ENCODE data around the gene ZNF846.
"Not testable (repeated sequence)": the region's sequence is repeated elsewhere in the genome, so short reads cannot be mapped to it uniquely, and the experiment has no call there.

Gene ZNF846
- 8.5 to 16.7 (median 12.2) reads per million in 4 donors for total RNA-seq

GRCh38 chr19:9768175-9769112, at the start of gene ZNF846:
ZNF846 (minus strand) TSS chr19:9768738; CDS start chr19:9764950, 3,788 bp downstream.
- peak; percentile 78 to 95 (median 86) for DNase-seq

GRCh38 chr19:9818175-9818733, 49.7 kb upstream of the ZNF846 start:
- DNase-seq = no peak

GRCh38 chr19:9811139-9811538, 42.6 kb upstream of the ZNF846 start:
- DNase-seq = no peak

- DNase-seq = peak in 2 of 5 donors; percentile 34 to 41
These were observed 40.6 kb upstream of the ZNF846 start for GRCh38 chr19:9808855-9809824.

GRCh38 chr19:9806803-9807202, 38.3 kb upstream of the ZNF846 start:
- no peak for DNase-seq

GRCh38 chr19:9801976-9802375, 33.4 kb upstream of the ZNF846 start:
- DNase-seq = no peak

GRCh38 chr19:9799162-9799561, 30.6 kb upstream of the ZNF846 start:
- no peak for DNase-seq

- no peak for DNase-seq
These were observed 29.3 kb upstream of the ZNF846 start for GRCh38 chr19:9797871-9798270.

GRCh38 chr19:9796113-9796773, 27.7 kb upstream of the ZNF846 start:
- DNase-seq = peak; percentile 65 to 89 (median 76)

GRCh38 chr19:9793071-9793591, 24.6 kb upstream of the ZNF846 start:
- DNase-seq = peak; percentile 40 to 72 (median 59)

- DNase-seq = peak; percentile 91 to 97 (median 93)
These were observed 23.9 kb upstream of the ZNF846 start for GRCh38 chr19:9792206-9793070.

- DNase-seq = peak; percentile 91 to 97 (median 96)
These were observed 23.1 kb upstream of the ZNF846 start for GRCh38 chr19:9791552-9792205.

GRCh38 chr19:9791073-9791367, 22.5 kb upstream of the ZNF846 start:
- DNase-seq = not testable (repeated sequence)

- not testable (repeated sequence) for DNase-seq
These were observed 21.0 kb upstream of the ZNF846 start for GRCh38 chr19:9789579-9789978.

GRCh38 chr19:9789066-9789465, 20.5 kb upstream of the ZNF846 start:
- no peak for DNase-seq

GRCh38 chr19:9788604-9789003, 20.1 kb upstream of the ZNF846 start:
- DNase-seq = not testable (repeated sequence)

- no peak for DNase-seq
These were observed 18.3 kb upstream of the ZNF846 start for GRCh38 chr19:9786819-9787218.

GRCh38 chr19:9786342-9786741, 17.8 kb upstream of the ZNF846 start:
- no peak for DNase-seq

- DNase-seq = peak; percentile 94 to 99 (median 95)
These were observed 17.1 kb upstream of the ZNF846 start for GRCh38 chr19:9785367-9786331.

All from T-helper 1 cell (primary cell).